Lower leg skin (tissue), 3 donors: ENCODE results near the gene STAC3.

Source experiments
- CTCF ChIP-seq, 3 donors: fragments of 450-650 bp; IDR thresholded peaks; one replicate each; pipeline ENCODE4 v1.5.1; 2016; ENCODE audit warnings: antibody characterized with exemption in 3 of 3, mild to moderate bottlenecking in 3 of 3, moderate library complexity in 2 of 3
- POLR2A ChIP-seq, 2 donors: fragments of 450-650 bp; IDR thresholded peaks; one replicate each; pipeline ENCODE4 v1.6.1; 2016 to 2017; ENCODE audit warnings: antibody characterized with exemption in 2 of 2, mild to moderate bottlenecking in 1 of 2, moderate library complexity in 1 of 2

DNA sequence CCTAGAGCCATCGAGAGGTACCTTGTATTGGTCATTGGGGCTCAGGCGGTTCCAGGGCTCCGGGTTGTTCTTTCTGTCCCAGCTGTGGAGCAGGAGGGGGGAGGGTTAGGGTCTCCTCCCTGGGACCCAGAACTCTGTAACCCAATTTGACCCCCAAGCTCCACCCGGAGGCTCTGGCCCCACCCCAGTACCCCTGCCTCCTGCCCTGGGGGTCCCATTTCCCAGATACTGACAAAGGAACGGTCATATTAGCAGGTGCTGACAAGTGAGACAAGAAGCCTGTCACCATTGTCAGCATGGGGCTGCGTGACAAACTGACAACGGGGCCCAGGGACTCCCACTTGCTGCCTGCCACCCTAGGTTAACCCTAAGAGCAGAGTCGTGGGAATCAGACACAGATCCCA, 15.3 kb downstream of the STAC3 start:
- TF ChIP-seq CTCF (IDR thresholded peaks at IDR 0.05) (no peak), POLR2A (IDR thresholded peaks at IDR 0.05) (no peak)
